RWPE1 (cell line): ENCODE results near the gene UBE2G2.

Experiments used
- CTCF ChIA-PET: fragments of 350-600 bp; sonication (Branson Sonifier 250); formaldehyde crosslinking; extraction: SDS; loops from one replicate; lab custom pipeline; 2021; lab: Yijun Ruan, JAX
- POLR2A ChIA-PET: fragments of 400-600 bp; formaldehyde crosslinking; extraction: SDS; loops from one replicate; lab custom pipeline; 2020; ENCODE audit warnings: antibody characterized with exemption; ENCODE audit not compliant: low non-redundant PET; lab: Yijun Ruan, JAX
- DNase-seq: peaks from one replicate; pipeline ENCODE4 v3.0.0; 2012; ENCODE audit warnings: low spot score
- H3K27ac ChIP-seq: fragments of 450-650 bp; 2 replicates; pipeline ENCODE4 v1.5.1; 2017
- CTCF ChIP-seq: fragments of 450-650 bp; conservative IDR thresholded peaks from 2 replicates; pipeline ENCODE4 v1.5.1; 2017; ENCODE audit warnings: low read depth, mild to moderate bottlenecking

UBE2G2 gene

GRCh38 chr21:44847261-44848056 is 45.8 kb upstream of the UBE2G2 start:
- ChIA-PET CTCF (interaction anchor here (0.5 kb wide), 1 partner anchor 67 kb away, joined by 3 read pairs; no protein-coding TSS in a partner anchor), POLR2A (no interaction called here)

GRCh38 chr21:44846485-44847260 is 45.1 kb upstream of the UBE2G2 start:
- ChIA-PET POLR2A (no interaction called here), CTCF (interaction anchor here (0.6 to 1.1 kb wide), 3 partner anchors 22 to 81 kb away, joined by 3 to 5 read pairs (median 3); no protein-coding TSS in a partner anchor)
- peak; percentile 33 for DNase-seq
- no peak for TF ChIP-seq CTCF
- H3K27ac ChIP-seq, result peak overlapping the region; percentile 69

More at GRCh38 chr21:44847261-44848056, 45.8 kb upstream of the UBE2G2 start:
- TF ChIP-seq CTCF, result no peak
- peak overlapping the region; percentile 69 for H3K27ac ChIP-seq
- no peak for DNase-seq

GRCh38 chr21:44846224-44846484 is 44.5 kb upstream of the UBE2G2 start:
- ChIA-PET CTCF (interaction anchor here (0.6 to 1.1 kb wide), 4 partner anchors 22 to 86 kb away, joined by 3 to 5 read pairs (median 4); no protein-coding TSS in a partner anchor), POLR2A (no interaction called here)
- no peak; the same call in 1 of the 2 replicates for TF ChIP-seq CTCF
- no peak for DNase-seq
- H3K27ac ChIP-seq, result peak overlapping the region; percentile 69

GRCh38 chr21:44845418-44846223 is 44.0 kb upstream of the UBE2G2 start:
- ChIA-PET CTCF (interaction anchor here (0.6 to 1.1 kb wide), 4 partner anchors 23 to 87 kb away, joined by 3 to 5 read pairs (median 4); no protein-coding TSS in a partner anchor), POLR2A (no interaction called here)
- peak overlapping the region; percentile 69 for H3K27ac ChIP-seq
- peak; percentile 63 for DNase-seq
- peak; percentile 46 for TF ChIP-seq CTCF

- no peak for TF ChIP-seq CTCF
- ChIA-PET CTCF (interaction anchor here (0.6 kb wide), 1 partner anchor 39 kb away, joined by 3 read pairs; no protein-coding TSS in a partner anchor), POLR2A (no interaction called here)
- DNase-seq, result no peak
- H3K27ac ChIP-seq, result no peak overlapping the region
These were observed 42.6 kb upstream of the UBE2G2 start for GRCh38 chr21:44844256-44844655.
